Glutamatergic neuron (in vitro differentiated cells): ENCODE measurements around the gene COG1. TPM values are rescaled to one million over a fixed set of nuclear protein-coding genes. Genes with fewer than 3 reads are reported as not detected.
A peak's percentile ranks its signal among the peaks of the same experiment; 100 is the strongest.
"Not testable (repeated sequence)": the region's sequence is repeated elsewhere in the genome, so short reads cannot be mapped to it uniquely, and the experiment has no call there.

Experiments
- DNase-seq: peaks from one replicate; pipeline ENCODE4 v3.0.0; 2022
- H3K27ac Mint-ChIP-seq: one replicate; pipeline ENCODE4 v1.8.0; 2020; ENCODE audit warnings: mild to moderate bottlenecking, mixed read lengths, inconsistent platforms; ENCODE audit not compliant: unreplicated experiment
- H3K27me3 Mint-ChIP-seq: one replicate; pipeline ENCODE4 v1.8.0; 2020; ENCODE audit warnings: mild to moderate bottlenecking, moderate library complexity, mixed read lengths, inconsistent platforms; ENCODE audit not compliant: unreplicated experiment
- H3K36me3 Mint-ChIP-seq: one replicate; pipeline ENCODE4 v1.8.0; 2020; ENCODE audit warnings: mild to moderate bottlenecking, mixed read lengths, inconsistent platforms; ENCODE audit not compliant: unreplicated experiment
- H3K4me1 Mint-ChIP-seq: one replicate; pipeline ENCODE4 v1.8.0; 2020; ENCODE audit warnings: mild to moderate bottlenecking, low read depth, mixed read lengths, inconsistent platforms; ENCODE audit not compliant: unreplicated experiment
- H3K4me3 Mint-ChIP-seq: one replicate; pipeline ENCODE4 v1.8.0; 2020; ENCODE audit warnings: mild to moderate bottlenecking, mixed read lengths, inconsistent platforms; ENCODE audit not compliant: unreplicated experiment
- H3K9me3 Mint-ChIP-seq: one replicate; pipeline ENCODE4 v1.8.0; 2020; ENCODE audit warnings: mild to moderate bottlenecking, moderate library complexity, mixed read lengths, inconsistent platforms; ENCODE audit not compliant: unreplicated experiment
- long read RNA-seq: library from polyadenylated mRNA; unstranded; transcript quantifications from one replicate; pipeline ENCODE4 v2.0.0, GENCODE V29; 2020; ENCODE audit not compliant: unreplicated experiment
- total RNA-seq: library from RNA; stranded (reverse); fragmentation: NEBNext Ultra II Directional; extraction: Animal tissue kit (Norgen Biotek cat#: 25700); gene quantifications from one replicate; pipeline ENCODE4 v1.2.1, GENCODE V29; 2021; ENCODE audit not compliant: unreplicated experiment
- TF ChIP-seq, protein P1 (sequence below): fragments of 200-600 bp; sonication (generic); IDR thresholded peaks from one replicate; pipeline ENCODE4 v1.5.0; 2021; ENCODE audit not compliant: partially characterized antibody, unreplicated experiment

COG1 gene, protein sequence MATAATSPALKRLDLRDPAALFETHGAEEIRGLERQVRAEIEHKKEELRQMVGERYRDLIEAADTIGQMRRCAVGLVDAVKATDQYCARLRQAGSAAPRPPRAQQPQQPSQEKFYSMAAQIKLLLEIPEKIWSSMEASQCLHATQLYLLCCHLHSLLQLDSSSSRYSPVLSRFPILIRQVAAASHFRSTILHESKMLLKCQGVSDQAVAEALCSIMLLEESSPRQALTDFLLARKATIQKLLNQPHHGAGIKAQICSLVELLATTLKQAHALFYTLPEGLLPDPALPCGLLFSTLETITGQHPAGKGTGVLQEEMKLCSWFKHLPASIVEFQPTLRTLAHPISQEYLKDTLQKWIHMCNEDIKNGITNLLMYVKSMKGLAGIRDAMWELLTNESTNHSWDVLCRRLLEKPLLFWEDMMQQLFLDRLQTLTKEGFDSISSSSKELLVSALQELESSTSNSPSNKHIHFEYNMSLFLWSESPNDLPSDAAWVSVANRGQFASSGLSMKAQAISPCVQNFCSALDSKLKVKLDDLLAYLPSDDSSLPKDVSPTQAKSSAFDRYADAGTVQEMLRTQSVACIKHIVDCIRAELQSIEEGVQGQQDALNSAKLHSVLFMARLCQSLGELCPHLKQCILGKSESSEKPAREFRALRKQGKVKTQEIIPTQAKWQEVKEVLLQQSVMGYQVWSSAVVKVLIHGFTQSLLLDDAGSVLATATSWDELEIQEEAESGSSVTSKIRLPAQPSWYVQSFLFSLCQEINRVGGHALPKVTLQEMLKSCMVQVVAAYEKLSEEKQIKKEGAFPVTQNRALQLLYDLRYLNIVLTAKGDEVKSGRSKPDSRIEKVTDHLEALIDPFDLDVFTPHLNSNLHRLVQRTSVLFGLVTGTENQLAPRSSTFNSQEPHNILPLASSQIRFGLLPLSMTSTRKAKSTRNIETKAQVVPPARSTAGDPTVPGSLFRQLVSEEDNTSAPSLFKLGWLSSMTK
- 43.1 TPM for total RNA-seq
- long read RNA-seq, transcript COG1-201 (14 exons, 3,079 nt), result major isoform, 10 of 17 reads
- long read RNA-seq, partial matches to known transcripts, result 3 of 17 reads
- long read RNA-seq, other reads (novel, unspliced or antisense), result 4 of 17 reads

GRCh38 chr17:73192894-73193701 lies at the start of gene COG1:
TSS of gene COG1 (plus strand) at chr17:73193055. CDS start at chr17:73193070, 15 bp downstream.
- TF ChIP-seq, protein P1, sequence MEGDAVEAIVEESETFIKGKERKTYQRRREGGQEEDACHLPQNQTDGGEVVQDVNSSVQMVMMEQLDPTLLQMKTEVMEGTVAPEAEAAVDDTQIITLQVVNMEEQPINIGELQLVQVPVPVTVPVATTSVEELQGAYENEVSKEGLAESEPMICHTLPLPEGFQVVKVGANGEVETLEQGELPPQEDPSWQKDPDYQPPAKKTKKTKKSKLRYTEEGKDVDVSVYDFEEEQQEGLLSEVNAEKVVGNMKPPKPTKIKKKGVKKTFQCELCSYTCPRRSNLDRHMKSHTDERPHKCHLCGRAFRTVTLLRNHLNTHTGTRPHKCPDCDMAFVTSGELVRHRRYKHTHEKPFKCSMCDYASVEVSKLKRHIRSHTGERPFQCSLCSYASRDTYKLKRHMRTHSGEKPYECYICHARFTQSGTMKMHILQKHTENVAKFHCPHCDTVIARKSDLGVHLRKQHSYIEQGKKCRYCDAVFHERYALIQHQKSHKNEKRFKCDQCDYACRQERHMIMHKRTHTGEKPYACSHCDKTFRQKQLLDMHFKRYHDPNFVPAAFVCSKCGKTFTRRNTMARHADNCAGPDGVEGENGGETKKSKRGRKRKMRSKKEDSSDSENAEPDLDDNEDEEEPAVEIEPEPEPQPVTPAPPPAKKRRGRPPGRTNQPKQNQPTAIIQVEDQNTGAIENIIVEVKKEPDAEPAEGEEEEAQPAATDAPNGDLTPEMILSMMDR, result no peak
- peaks cover 18% of the 10 kb centered on the region for H3K4me1 Mint-ChIP-seq
- peak; percentile 89 for DNase-seq
- H3K4me3 Mint-ChIP-seq, result peak within 1 kb of the TSS; percentile 98
- peaks cover 6% of the 10 kb centered on the region for H3K36me3 Mint-ChIP-seq
- H3K9me3 Mint-ChIP-seq, result peaks cover 13% of the 10 kb centered on the region
- peaks cover 8% of the 10 kb centered on the region for H3K27me3 Mint-ChIP-seq
- H3K27ac Mint-ChIP-seq, result peak within 1 kb of the TSS; percentile 94

DNA sequence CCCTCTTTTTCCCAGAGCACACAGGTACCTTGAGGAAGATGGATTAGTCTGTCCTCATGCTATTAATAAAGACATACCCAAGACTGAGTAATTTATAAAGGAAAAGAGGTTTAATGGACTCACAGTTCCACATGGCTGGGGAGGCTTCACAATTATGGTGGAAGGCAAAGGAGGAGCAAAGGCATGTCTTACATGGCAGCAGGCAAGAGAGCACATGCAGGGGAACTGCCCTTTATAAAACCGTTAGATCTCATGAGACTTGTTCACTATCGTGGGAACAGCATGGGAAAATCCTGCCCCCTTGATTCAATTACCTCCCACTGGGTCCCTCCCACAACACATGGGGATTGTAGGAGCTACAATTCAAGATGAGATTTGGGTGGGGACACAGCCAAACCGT lies 48.6 kb upstream of the COG1 start:
- Mint-ChIP-seq H3K27me3 (peaks cover 13% of the 10 kb centered on the region), H3K36me3 (peaks cover 22% of the 10 kb centered on the region), H3K9me3 (peaks cover 17% of the 10 kb centered on the region)
- H3K27ac Mint-ChIP-seq, DNase-seq, H3K4me1 Mint-ChIP-seq, H3K4me3 Mint-ChIP-seq: not testable (repeated sequence)

DNA sequence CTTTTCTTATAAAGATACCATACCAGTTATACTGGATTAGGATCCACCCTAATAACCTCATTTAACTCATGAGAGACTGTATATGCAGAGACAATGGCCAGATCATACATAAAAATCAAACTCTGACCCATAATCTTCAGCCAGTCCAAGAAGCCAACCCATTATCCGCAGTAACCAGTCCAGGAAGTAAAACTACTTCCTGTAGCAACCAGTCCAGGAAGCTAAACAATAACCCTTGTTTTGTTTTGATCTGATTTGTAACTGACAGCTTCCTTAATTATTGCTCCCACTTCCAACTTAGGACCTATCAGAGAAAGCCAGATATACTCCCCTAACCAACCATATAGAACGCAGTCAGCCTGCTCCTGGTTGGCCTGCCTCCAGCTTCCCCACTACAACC lies 47.2 kb upstream of the COG1 start:
- peaks cover 13% of the 10 kb centered on the region for H3K27me3 Mint-ChIP-seq
- TF ChIP-seq, protein P1, result no peak
- H3K27ac Mint-ChIP-seq, result no peak overlapping the region
- no peak for DNase-seq
- peaks cover 33% of the 10 kb centered on the region for H3K36me3 Mint-ChIP-seq
- H3K9me3 Mint-ChIP-seq, result peaks cover 23% of the 10 kb centered on the region
- H3K4me1 Mint-ChIP-seq, result peaks cover 2% of the 10 kb centered on the region
- H3K4me3 Mint-ChIP-seq, result no peak overlapping the region

- not testable (repeated sequence) for H3K27ac Mint-ChIP-seq, DNase-seq, H3K4me1 Mint-ChIP-seq, H3K4me3 Mint-ChIP-seq
- H3K27me3 Mint-ChIP-seq, result peaks cover 13% of the 10 kb centered on the region
- H3K9me3 Mint-ChIP-seq, result peaks cover 23% of the 10 kb centered on the region
- peaks cover 32% of the 10 kb centered on the region for H3K36me3 Mint-ChIP-seq
These were observed 45.1 kb upstream of the COG1 start for GRCh38 chr17:73147791-73148190.

- DNase-seq, result no peak
- peaks cover 23% of the 10 kb centered on the region for H3K9me3 Mint-ChIP-seq
- peaks cover 13% of the 10 kb centered on the region for H3K27me3 Mint-ChIP-seq
- peaks cover 24% of the 10 kb centered on the region for H3K36me3 Mint-ChIP-seq
- no peak overlapping the region for H3K4me3 Mint-ChIP-seq
- TF ChIP-seq, protein P1, result no peak
- H3K27ac Mint-ChIP-seq, result no peak overlapping the region
- no peaks in the 10 kb centered on the region for H3K4me1 Mint-ChIP-seq
These were observed 44.1 kb upstream of the COG1 start for GRCh38 chr17:73148540-73149334.

DNA sequence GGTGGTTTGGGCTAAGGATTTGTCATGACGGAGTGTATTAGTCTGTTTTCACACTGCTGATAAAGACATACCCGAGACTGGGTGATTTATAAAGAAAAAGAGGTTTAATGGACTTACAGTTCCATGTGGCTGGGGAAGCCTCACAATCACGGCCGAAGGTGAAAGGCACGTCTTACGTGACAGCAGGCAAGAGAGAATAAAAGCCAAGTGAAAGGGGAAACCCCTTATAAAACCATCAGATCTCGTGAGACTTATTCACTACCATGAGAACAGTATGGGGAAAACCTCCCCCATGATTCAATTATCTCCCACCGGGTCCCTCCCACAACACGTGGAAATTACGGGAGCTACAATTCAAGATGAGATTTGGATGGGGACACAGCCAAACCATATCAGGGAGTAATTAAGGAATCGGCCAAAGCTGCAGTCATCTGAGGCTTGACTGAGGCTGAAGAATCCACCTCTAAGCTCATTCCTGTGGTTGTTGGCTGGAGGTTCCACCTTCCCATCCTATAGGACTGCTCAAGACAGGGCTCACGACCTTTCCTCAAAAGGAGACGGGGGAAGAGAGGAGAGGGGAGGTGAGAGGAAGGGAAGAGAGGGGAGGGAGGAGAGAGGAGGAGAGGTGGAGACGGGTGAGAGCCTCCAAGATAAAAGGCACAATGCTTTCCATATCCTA lies 42.1 kb upstream of the COG1 start:
- Mint-ChIP-seq H3K36me3 (peaks cover 18% of the 10 kb centered on the region), H3K9me3 (peaks cover 16% of the 10 kb centered on the region)
- H3K27ac Mint-ChIP-seq, DNase-seq, H3K4me1 Mint-ChIP-seq, H3K4me3 Mint-ChIP-seq, H3K27me3 Mint-ChIP-seq: not testable (repeated sequence)
